Tibial nerve (tissue), 4 donors: ENCODE data around the gene TSHZ2. TPM values are rescaled to one million over a fixed set of nuclear protein-coding genes. Genes with fewer than 3 reads are reported as not detected.
"Not testable (repeated sequence)": the region's sequence is repeated elsewhere in the genome, so short reads cannot be mapped to it uniquely, and the experiment has no call there.

Experiments
- DNase-seq, 2 donors: peaks; one replicate each; pipeline ENCODE4 v3.0.0-alpha.2; 2019; ENCODE audit warnings: low spot score in 2 of 2
- H3K27ac ChIP-seq, 4 donors: fragments of 200-600 bp; sonication (generic) in 3 of 4; one replicate each; pipeline ENCODE4 v1.5.1; 2017 to 2019; ENCODE audit warnings: mild to moderate bottlenecking in 1 of 4
- H3K27me3 ChIP-seq, 2 donors: fragments of 200-600 bp; sonication (generic) in 1 of 2; one replicate each; pipeline versions ENCODE4 v1.5.1 to v1.6.0; 2017 to 2019
- H3K36me3 ChIP-seq, 3 donors: fragments of 200-600 bp; sonication (generic); one replicate each; pipeline ENCODE4 v1.5.1; 2018 to 2019
- H3K4me1 ChIP-seq, 4 donors: fragments of 200-600 bp; sonication (generic) in 3 of 4; one replicate each; pipeline ENCODE4 v1.5.1; 2017 to 2019
- H3K4me3 ChIP-seq, 4 donors: fragments of 200-600 bp; sonication (generic) in 3 of 4; one replicate each; pipeline ENCODE4 v1.5.1; 2017 to 2019; ENCODE audit warnings: mild to moderate bottlenecking in 1 of 4, moderate library complexity in 1 of 4
- H3K9me3 ChIP-seq, 4 donors: fragments of 200-600 bp; sonication (generic) in 3 of 4; one replicate each; pipeline ENCODE4 v1.5.1; 2017 to 2019
- CTCF ChIP-seq, 5 experiments: fragments of 200-600 bp in 3 of 5; fragments of 450-650 bp in 2 of 5; sonication (generic) in 3 of 5; IDR thresholded peaks; one replicate each; pipeline ENCODE4 v1.5.1; 2016 to 2019; ENCODE audit warnings: antibody characterized with exemption in 5 of 5, mild to moderate bottlenecking in 3 of 5, moderate library complexity in 2 of 5
- EP300 ChIP-seq, 2 donors: sonication (generic); formaldehyde crosslinking; IDR thresholded peaks; one replicate each; pipeline ENCODE4 v1.6.1; 2017; ENCODE audit warnings: antibody characterized with exemption in 2 of 2, mild to moderate bottlenecking in 1 of 2
- POLR2A ChIP-seq, 2 donors: fragments of 450-650 bp; IDR thresholded peaks; one replicate each; pipeline ENCODE4 v1.6.1; 2017; ENCODE audit warnings: antibody characterized with exemption in 2 of 2, mild to moderate bottlenecking in 2 of 2, moderate library complexity in 2 of 2
- WGBS, 2 donors: methylation state at CpG; one replicate each; pipeline ENCODE4 v1.1.5; 2018; 5-methylcytosine and 5-hydroxymethylcytosine counted together
- total RNA-seq, 4 donors: library from RNA; depleted of rRNA; stranded (reverse); fragments of >200 nt; gene quantifications; one replicate each; pipeline ENCODE4 v1.1.0, GENCODE V29; 2016

The TSHZ2 gene
- total RNA-seq, 4 donors from 2014 or later: 20.9 to 33.7 (median 25.1) TPM

GRCh38 chr20:53502820-53503219, 530.7 kb downstream of the TSHZ2 start:
- no peaks in the 10 kb centered on the region for H3K36me3 ChIP-seq
- H3K27me3 ChIP-seq: no peaks in the 10 kb centered on the region
- H3K4me3 ChIP-seq: no peak overlapping the region
- no peaks in the 10 kb centered on the region for H3K4me1 ChIP-seq
- TF ChIP-seq CTCF (IDR thresholded peaks at IDR 0.05) (no peak), POLR2A (IDR thresholded peaks at IDR 0.05) (no peak), EP300 (IDR thresholded peaks at IDR 0.05) (no peak)
- H3K9me3 ChIP-seq: peaks cover 0 to 11% (median 0%) of the 10 kb centered on the region in 4 donors
- 90 to 97% methylated on average over 4 of the region's 4 CpGs for WGBS, 2 donors
- H3K27ac ChIP-seq: no peak overlapping the region
- no peak for DNase-seq

- DNase-seq: no peak
- no peaks in the 10 kb centered on the region for H3K36me3 ChIP-seq
- 86 to 92% methylated on average over 7 of the region's 7 CpGs for WGBS, 2 donors
- no peaks in the 10 kb centered on the region for H3K27me3 ChIP-seq
- no peak for TF ChIP-seq POLR2A (IDR thresholded peaks at IDR 0.05)
- TF ChIP-seq EP300 (IDR thresholded peaks at IDR 0.05): no peak
- no peak for TF ChIP-seq CTCF (IDR thresholded peaks at IDR 0.05)
- H3K4me1 ChIP-seq: no peaks in the 10 kb centered on the region
- peaks cover 0 to 11% (median 0%) of the 10 kb centered on the region in 4 donors for H3K9me3 ChIP-seq
- no peak overlapping the region for H3K27ac ChIP-seq
- H3K4me3 ChIP-seq: no peak overlapping the region
Observed at GRCh38 chr20:53503517-53503919, 531.4 kb downstream of the TSHZ2 start.

- not testable (repeated sequence) for H3K27me3 ChIP-seq, DNase-seq, H3K27ac ChIP-seq, H3K4me1 ChIP-seq, H3K36me3 ChIP-seq, H3K4me3 ChIP-seq
- WGBS, 2 donors: 83 to 84% methylated on average over 14 to 17 of the region's 19 CpGs
- peaks cover 0 to 11% (median 0%) of the 10 kb centered on the region in 4 donors for H3K9me3 ChIP-seq
Observed at GRCh38 chr20:53504106-53504505, 531.9 kb downstream of the TSHZ2 start.

- 59 to 70% methylated on average over 9 of the region's 9 CpGs for WGBS, 2 donors
- no peak for TF ChIP-seq EP300 (IDR thresholded peaks at IDR 0.05)
- no peak for TF ChIP-seq CTCF (IDR thresholded peaks at IDR 0.05)
- no peak for TF ChIP-seq POLR2A (IDR thresholded peaks at IDR 0.05)
- DNase-seq: no peak
- Histone ChIP-seq H3K4me3 (no peak overlapping the region), H3K27ac (no peak overlapping the region), H3K4me1 (no peaks in the 10 kb centered on the region), H3K9me3 (no peaks in the 10 kb centered on the region), H3K36me3 (no peaks in the 10 kb centered on the region), H3K27me3 (no peaks in the 10 kb centered on the region)
Observed at GRCh38 chr20:53510262-53510661, 538.1 kb downstream of the TSHZ2 start.

GRCh38 chr20:53510704-53511103, 538.5 kb downstream of the TSHZ2 start:
- TF ChIP-seq EP300 (IDR thresholded peaks at IDR 0.05) (no peak), CTCF (IDR thresholded peaks at IDR 0.05) (no peak), POLR2A (IDR thresholded peaks at IDR 0.05) (no peak)
- no peak overlapping the region for H3K27ac ChIP-seq
- no peaks in the 10 kb centered on the region for H3K36me3 ChIP-seq
- no peaks in the 10 kb centered on the region for H3K9me3 ChIP-seq
- no peaks in the 10 kb centered on the region for H3K27me3 ChIP-seq
- 90 to 92% methylated on average over 8 of the region's 8 CpGs for WGBS, 2 donors
- DNase-seq: no peak
- no peak overlapping the region for H3K4me3 ChIP-seq
- H3K4me1 ChIP-seq: no peaks in the 10 kb centered on the region

- TF ChIP-seq EP300 (IDR thresholded peaks at IDR 0.05): no peak
- TF ChIP-seq CTCF (IDR thresholded peaks at IDR 0.05): no peak
- no peak for TF ChIP-seq POLR2A (IDR thresholded peaks at IDR 0.05)
- H3K4me3 ChIP-seq: no peak overlapping the region
Observed at GRCh38 chr20:53512076-53512475, 539.9 kb downstream of the TSHZ2 start.

More at GRCh38 chr20:53512076-53512475, 539.9 kb downstream of the TSHZ2 start:
- WGBS, 2 donors: 75 to 79% methylated on average over 9 of the region's 9 CpGs
- no peak for DNase-seq
- H3K4me1 ChIP-seq: no peaks in the 10 kb centered on the region
- H3K27me3 ChIP-seq: no peaks in the 10 kb centered on the region
- no peak overlapping the region for H3K27ac ChIP-seq
- H3K36me3 ChIP-seq: no peaks in the 10 kb centered on the region
- H3K9me3 ChIP-seq: no peaks in the 10 kb centered on the region
